ENCODE data around the gene TOMM70.

- TF ChIP-seq POLR2A (IDR thresholded peaks at IDR 0.05; ENCODE audit: low read length) (no peak), GATA1 (IDR thresholded peaks at IDR 0.05; ENCODE audit: low read depth, low read length) (no peak)
Observed at GRCh38 chr3:100374521-100374920, 26.4 kb downstream of the TOMM70 start.

Measured in erythroblast (primary cell).